Right cardiac atrium (tissue), 5 donors: ENCODE measurements around the gene RPL7L1. TPM values are rescaled to one million over a fixed set of nuclear protein-coding genes. Genes with fewer than 3 reads are reported as not detected.

Experiments used
- ATAC-seq, 2 donors: fragments of 200-7000 bp; cut with Tn5 transposase; one replicate each; pipeline versions ENCODE4 v1.8.0 to v1.9.1; 2020; ENCODE audit warnings: moderate library complexity in 2 of 2, mild to moderate bottlenecking in 1 of 2
- DNase-seq, 3 donors: peaks; one replicate each; pipeline ENCODE4 v3.0.0-alpha.2; 2020
- H3K27ac ChIP-seq: one replicate; pipeline ENCODE4 v1.5.1; 2013; ENCODE audit warnings: mild to moderate bottlenecking, low read length, control low read depth, moderate library complexity
- H3K27me3 ChIP-seq: one replicate; pipeline ENCODE4 v1.6.1; 2013; ENCODE audit not compliant: control insufficient read depth, insufficient read depth
- H3K4me1 ChIP-seq: one replicate; pipeline ENCODE4 v1.6.1; 2013; ENCODE audit warnings: low read length; ENCODE audit not compliant: control insufficient read depth, insufficient read depth
- H3K4me3 ChIP-seq: one replicate; pipeline ENCODE4 v1.5.1; 2013; ENCODE audit warnings: low read length, control low read depth
- H3K9me3 ChIP-seq: one replicate; pipeline ENCODE4 v1.6.1; 2013; ENCODE audit warnings: low read length; ENCODE audit not compliant: control insufficient read depth
- WGBS: extraction: QIAGEN DNeasy Blood & Tissue Kit; methylation state at CpG from one replicate; pipeline ENCODE4 v1.1.7; 2013; 5-methylcytosine and 5-hydroxymethylcytosine counted together
- intact Hi-C, 4 donors: fragments of 100-400 bp; cut with DNase I; formaldehyde crosslinking; loops; one replicate each; pipeline versions ENCODE4 v1.11.0 to v1.14.0; 2022 to 2023
- long read RNA-seq, 4 donors: library from polyadenylated mRNA; unstranded; transcript quantifications; one replicate each; pipeline ENCODE4 v2.0.0, GENCODE V29; 2020 to 2021
- polyA plus RNA-seq: library from polyadenylated mRNA; stranded (reverse); fragments of 200-250 nt; gene quantifications from one replicate; pipeline ENCODE4 v1.2.3, GENCODE V29; 2013
- total RNA-seq, 4 donors: library from RNA; stranded (reverse); fragmentation: NEBNext Ultra II Directional; extraction: Animal tissue kit (Norgen Biotek cat#: 25700); gene quantifications; one replicate each; pipeline ENCODE4 v1.2.1, GENCODE V29; 2021
- donor health status: healthy with polysubstance abuse.
- donor health status: DM: no; HTN: yes; CAD: no.
- donor health status: DM: no; HTN: no; CAD: no.
- donor health status: DM: no; HTN: yes; CAD: no; lungs with severe emphysema.
- donor health status: DM: yes; HTN: yes; CAD: no.

The RPL7L1 gene
- total RNA-seq (10 to 100 TPM; 50.5 to 59.1 (median 51.7) TPM), polyA plus RNA-seq (38.7 TPM)
- long read RNA-seq, donor 1, full-length matches to known transcripts: 27 of 49 reads
- long read RNA-seq, donor 1, partial matches to known transcripts: 7 of 49 reads
- long read RNA-seq, donor 1, other reads (novel, unspliced or antisense): 15 of 49 reads
- long read RNA-seq, donor 2, full-length matches to known transcripts: 21 of 37 reads
- long read RNA-seq, donor 2, partial matches to known transcripts: 8 of 37 reads
- long read RNA-seq, donor 2, other reads (novel, unspliced or antisense): 8 of 37 reads
- long read RNA-seq, donor 3, full-length matches to known transcripts: 39 of 72 reads
- long read RNA-seq, donor 3, partial matches to known transcripts: 15 of 72 reads
- long read RNA-seq, donor 3, other reads (novel, unspliced or antisense): 18 of 72 reads
- long read RNA-seq, donor 4, full-length matches to known transcripts: 18 of 26 reads
- long read RNA-seq, donor 4, partial matches to known transcripts: 0 of 26 reads
- long read RNA-seq, donor 4, other reads (novel, unspliced or antisense): 8 of 26 reads

- intact Hi-C loops: loop anchor here in 3 of 4 donors (2.0 to 10.0 kb wide), 4 partner anchors 155 to 225 kb away; partner anchors contain the start of gene PRPH2 (in 1 of the 3)
- Histone ChIP-seq H3K4me3 (peak within 1 kb of the TSS; percentile 64), H3K9me3 (no peaks in the 10 kb centered on the region), H3K4me1 (no peaks in the 10 kb centered on the region), H3K27ac (peak within 1 kb of the TSS; percentile 86), H3K27me3 (no peaks in the 10 kb centered on the region)
- DNase-seq (peak; percentile 78 to 93 (median 92)), ATAC-seq (peak; percentile 98)
- under 1% methylated on average over 41 of the region's 41 CpGs for WGBS
Measured at GRCh38 chr6:42879372-42880239, at the start of gene RPL7L1. RPL7L1 (plus strand) TSS chr6:42879616; CDS start chr6:42879911, 295 bp downstream.

- intact Hi-C loops: no loop called here
- WGBS: 94% methylated on average over 3 of the region's 3 CpGs
- no peaks in the 10 kb centered on the region for H3K27me3 ChIP-seq
- no peaks in the 10 kb centered on the region for H3K4me1 ChIP-seq
- no peak overlapping the region for H3K4me3 ChIP-seq
- ATAC-seq (no peak), DNase-seq (no peak)
- H3K9me3 ChIP-seq: no peaks in the 10 kb centered on the region
- H3K27ac ChIP-seq: no peak overlapping the region
Measured at GRCh38 chr6:42831237-42831636, 48.2 kb upstream of the RPL7L1 start.

GRCh38 chr6:42834056-42834455 lies 45.4 kb upstream of the RPL7L1 start:
- intact Hi-C loops: no loop called here
- no peak for DNase-seq
- H3K4me1 ChIP-seq: no peaks in the 10 kb centered on the region
- H3K4me3 ChIP-seq: no peak overlapping the region
- H3K27me3 ChIP-seq: no peaks in the 10 kb centered on the region
- no peak overlapping the region for H3K27ac ChIP-seq
- no peak for ATAC-seq
- H3K9me3 ChIP-seq: no peaks in the 10 kb centered on the region
- WGBS: 98% methylated on average over 5 of the region's 5 CpGs

GRCh38 chr6:42841844-42842584 lies 37.4 kb upstream of the RPL7L1 start:
- Histone ChIP-seq H3K27ac (no peak overlapping the region), H3K4me1 (no peaks in the 10 kb centered on the region), H3K4me3 (no peak overlapping the region), H3K9me3 (no peaks in the 10 kb centered on the region), H3K27me3 (no peaks in the 10 kb centered on the region)
- WGBS: 85% methylated on average over 6 of the region's 6 CpGs
- intact Hi-C loops: no loop called here
- ATAC-seq (no peak), DNase-seq (no peak)

- peak in 1 of 2 donors; percentile 22 for ATAC-seq
- WGBS: 99% methylated on average over 6 of the region's 6 CpGs
- intact Hi-C loops: no loop called here
- H3K9me3 ChIP-seq: no peaks in the 10 kb centered on the region
- DNase-seq: no peak
- no peaks in the 10 kb centered on the region for H3K4me1 ChIP-seq
- H3K4me3 ChIP-seq: no peak overlapping the region
- no peaks in the 10 kb centered on the region for H3K27me3 ChIP-seq
- no peak overlapping the region for H3K27ac ChIP-seq
Measured at GRCh38 chr6:42845327-42845694, 34.1 kb upstream of the RPL7L1 start.

- H3K27me3 ChIP-seq: no peaks in the 10 kb centered on the region
- WGBS: 89% methylated on average over 2 of the region's 2 CpGs
- H3K4me1 ChIP-seq: no peaks in the 10 kb centered on the region
- H3K27ac ChIP-seq: no peak overlapping the region
- no peak for ATAC-seq
- DNase-seq: no peak
- H3K9me3 ChIP-seq: no peaks in the 10 kb centered on the region
- no peak overlapping the region for H3K4me3 ChIP-seq
- intact Hi-C loops: no loop called here
Measured at GRCh38 chr6:42846505-42846904, 32.9 kb upstream of the RPL7L1 start.

- no peaks in the 10 kb centered on the region for H3K4me1 ChIP-seq
- H3K9me3 ChIP-seq: no peaks in the 10 kb centered on the region
- WGBS: 94% methylated on average over 4 of the region's 4 CpGs
- H3K4me3 ChIP-seq: no peak overlapping the region
- no peaks in the 10 kb centered on the region for H3K27me3 ChIP-seq
- intact Hi-C loops: no loop called here
- H3K27ac ChIP-seq: no peak overlapping the region
- ATAC-seq (no peak), DNase-seq (no peak)
Measured at GRCh38 chr6:42848700-42849099, 30.7 kb upstream of the RPL7L1 start.

GRCh38 chr6:42851599-42851998 lies 27.8 kb upstream of the RPL7L1 start:
- no peak for DNase-seq
- Histone ChIP-seq H3K4me3 (no peak overlapping the region), H3K9me3 (no peaks in the 10 kb centered on the region), H3K27ac (no peak overlapping the region), H3K27me3 (no peaks in the 10 kb centered on the region), H3K4me1 (no peaks in the 10 kb centered on the region)
- intact Hi-C loops: no loop called here
- WGBS: 91% methylated on average over 2 of the region's 2 CpGs
- no peak for ATAC-seq

- intact Hi-C loops: loop anchor here in 1 of 4 donors (10.0 kb wide), 1 partner anchor 195 kb away; no protein-coding TSS in a partner anchor
- H3K4me3 ChIP-seq: no peak overlapping the region
- DNase-seq (no peak), ATAC-seq (no peak)
- 94% methylated on average over 1 of the region's 1 CpG for WGBS
- H3K27me3 ChIP-seq: no peaks in the 10 kb centered on the region
- no peaks in the 10 kb centered on the region for H3K9me3 ChIP-seq
- no peaks in the 10 kb centered on the region for H3K4me1 ChIP-seq
- no peak overlapping the region for H3K27ac ChIP-seq
Measured at GRCh38 chr6:42860036-42860435, 19.4 kb upstream of the RPL7L1 start.

- ATAC-seq: no peak
- no peak for DNase-seq
- no peaks in the 10 kb centered on the region for H3K4me1 ChIP-seq
- intact Hi-C loops: loop anchor here in 1 of 4 donors (10.0 kb wide), 1 partner anchor 196 kb away; no protein-coding TSS in a partner anchor
- no peaks in the 10 kb centered on the region for H3K27me3 ChIP-seq
- no peak overlapping the region for H3K27ac ChIP-seq
- WGBS: 93% methylated on average over 6 of the region's 6 CpGs
- no peaks in the 10 kb centered on the region for H3K9me3 ChIP-seq
- H3K4me3 ChIP-seq: no peak overlapping the region
Measured at GRCh38 chr6:42860481-42860880, 18.9 kb upstream of the RPL7L1 start.
